ENCODE measurements around the gene IQCK. TPM values are rescaled to one million over a fixed set of nuclear protein-coding genes. Genes with fewer than 3 reads are reported as not detected.

The IQCK gene
- total RNA-seq, 1 experiment from 2014 or later = 15.3 TPM

- DNase-seq (ENCODE audit: low read depth) = no peak
Observed at GRCh38 chr16:19717314-19717713, 757 bp upstream of the IQCK start.

DNA sequence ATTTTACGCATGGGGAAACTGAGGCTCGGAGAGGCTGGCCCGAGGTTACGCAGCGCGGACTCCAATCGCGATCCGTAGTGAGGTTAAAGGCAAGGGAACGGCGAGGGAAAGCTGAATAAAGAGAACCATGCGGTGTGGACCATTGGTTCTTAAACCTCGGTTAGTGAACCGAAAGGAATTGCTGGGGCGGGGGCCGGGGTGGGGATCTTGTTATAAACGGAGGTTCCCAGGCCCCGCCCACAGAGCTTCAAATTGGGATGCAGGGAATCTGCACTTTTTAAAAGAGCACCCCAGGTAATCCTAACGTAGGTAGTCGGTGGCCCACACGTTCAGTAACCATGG, 524 bp downstream of the IQCK start:
- no peak for DNase-seq (ENCODE audit: low read depth)

DNA sequence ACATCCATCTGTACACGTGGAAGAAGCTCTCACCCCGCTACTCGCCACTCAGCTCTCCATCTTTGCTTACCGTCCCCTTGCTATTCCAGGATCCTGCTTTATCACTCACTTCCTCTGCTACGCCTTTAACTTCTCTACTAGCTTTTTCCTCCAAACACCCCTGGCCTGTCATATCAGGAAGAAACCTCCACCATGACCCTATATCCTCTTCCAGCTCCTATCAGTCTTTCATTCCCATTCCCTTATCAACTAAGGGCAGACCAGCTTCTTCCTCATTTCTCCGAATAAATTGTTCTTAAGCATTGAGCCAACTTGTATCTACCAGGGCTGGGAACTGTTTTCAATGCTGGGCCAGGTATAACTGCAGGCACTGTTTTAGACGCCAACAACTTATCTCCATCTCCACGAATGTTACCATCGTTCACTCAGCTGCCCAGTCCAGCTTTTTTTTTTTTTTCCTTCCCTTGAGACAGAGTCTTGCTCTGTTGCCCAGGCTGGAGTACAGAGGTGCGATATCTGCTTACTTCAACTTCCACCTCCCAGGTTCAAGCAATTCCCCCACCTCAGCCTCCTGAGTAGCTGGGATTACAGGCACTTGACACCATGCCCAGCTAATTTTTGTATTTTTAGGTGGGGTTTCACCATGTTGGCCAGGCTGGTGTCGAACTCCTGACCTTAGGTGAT, 4.3 kb downstream of the IQCK start:
- no peak for DNase-seq (ENCODE audit: low read depth)

- no peak for DNase-seq (ENCODE audit: low read depth)
Observed at GRCh38 chr16:19722981-19723380, 4.9 kb downstream of the IQCK start.

DNA sequence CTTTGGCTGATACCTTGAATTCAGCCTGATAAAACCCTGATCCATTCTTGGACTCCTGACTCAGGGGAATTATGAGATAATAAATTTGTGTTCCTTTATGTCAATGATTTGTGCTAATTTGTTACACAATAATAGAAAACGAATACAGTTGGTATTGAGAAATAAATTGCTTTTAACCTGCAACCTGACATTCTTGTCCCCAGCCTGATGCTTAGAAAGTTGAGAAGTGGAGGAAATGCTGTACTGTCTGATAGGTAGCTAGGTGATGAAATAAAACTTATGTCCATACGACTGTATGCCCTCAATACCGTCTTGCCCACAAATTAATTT, 10.5 kb downstream of the IQCK start:
- DNase-seq (ENCODE audit: low read depth) = no peak

GRCh38 chr16:19733551-19733950, 15.5 kb downstream of the IQCK start:
- no peak for DNase-seq (ENCODE audit: low read depth)

DNA sequence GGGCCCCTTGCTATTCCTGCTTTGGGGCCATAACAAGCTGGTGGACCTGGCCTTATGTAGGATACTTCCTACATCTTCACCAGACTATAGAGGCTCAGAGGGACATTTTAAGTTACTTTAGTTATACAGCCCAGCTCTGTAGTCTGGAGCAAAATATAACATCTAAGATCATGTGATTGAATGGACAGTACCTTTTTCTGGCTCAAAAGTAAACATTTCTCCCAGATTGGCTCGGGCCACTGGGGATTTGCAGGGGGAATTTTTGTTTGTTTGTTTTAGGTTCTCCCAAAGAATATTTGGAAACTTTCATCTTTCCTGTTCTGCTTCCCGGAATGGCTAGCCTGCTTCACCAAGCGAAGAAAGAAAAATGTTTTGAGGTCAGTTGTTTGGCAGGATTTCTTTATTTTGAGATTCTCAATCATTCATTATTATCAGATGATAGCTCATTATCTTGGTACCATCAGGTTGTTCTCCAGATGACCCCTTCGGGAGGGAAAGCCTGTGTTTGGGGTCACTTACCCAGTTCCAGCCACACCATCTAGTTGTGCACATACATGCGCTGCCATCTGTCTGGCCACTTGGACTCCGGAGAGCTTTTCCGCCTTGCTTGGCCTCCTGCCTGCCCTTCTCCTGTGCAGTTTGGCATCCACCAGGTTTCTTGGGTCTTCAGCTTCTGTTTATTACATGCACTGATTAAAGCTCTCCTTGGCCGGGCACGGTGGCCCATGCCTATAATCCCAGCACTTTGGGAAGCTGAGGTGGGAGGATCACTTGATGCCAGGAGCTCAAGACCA, 17.2 kb downstream of the IQCK start:
- no peak for DNase-seq (ENCODE audit: low read depth)

GRCh38 chr16:19737306-19738038, 19.4 kb downstream of the IQCK start:
- no peak for DNase-seq (ENCODE audit: low read depth)

DNA sequence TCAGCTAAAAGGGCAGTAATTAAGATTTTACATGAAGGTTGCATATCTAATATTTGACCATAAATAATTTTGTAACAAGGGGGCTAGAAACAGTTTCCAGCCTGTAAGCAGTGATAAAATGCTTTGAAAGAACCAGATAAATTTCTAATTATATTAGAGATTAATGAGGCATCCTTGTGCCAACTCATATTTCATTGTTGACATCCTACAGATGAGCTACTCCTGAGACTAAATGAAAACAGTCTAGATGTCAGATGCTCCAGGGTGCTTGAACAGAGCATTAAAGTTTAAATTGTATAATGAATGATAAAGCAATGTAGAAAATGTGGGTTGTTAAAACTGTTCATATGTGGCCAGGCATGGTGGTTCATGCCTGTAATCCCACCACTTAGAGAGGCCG, 23.3 kb downstream of the IQCK start:
- no peak for DNase-seq (ENCODE audit: low read depth)

DNA sequence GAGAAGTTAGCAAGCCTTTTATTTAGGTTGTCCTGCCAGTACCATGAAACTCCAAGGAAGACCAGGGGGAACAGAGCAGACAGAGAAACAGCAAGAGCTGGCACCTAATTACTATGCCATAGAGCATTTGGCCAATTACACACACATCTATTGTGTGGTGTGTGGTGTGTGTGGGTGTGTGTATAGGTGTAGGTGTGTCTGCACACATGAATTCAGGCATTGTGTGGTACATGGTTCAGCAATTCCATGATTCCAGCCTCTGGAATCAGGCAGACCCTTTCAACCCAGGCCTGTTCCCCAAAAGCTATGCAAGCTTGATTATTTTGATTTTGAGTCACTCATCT, 25.7 kb downstream of the IQCK start:
- no peak for DNase-seq (ENCODE audit: low read depth)

DNA sequence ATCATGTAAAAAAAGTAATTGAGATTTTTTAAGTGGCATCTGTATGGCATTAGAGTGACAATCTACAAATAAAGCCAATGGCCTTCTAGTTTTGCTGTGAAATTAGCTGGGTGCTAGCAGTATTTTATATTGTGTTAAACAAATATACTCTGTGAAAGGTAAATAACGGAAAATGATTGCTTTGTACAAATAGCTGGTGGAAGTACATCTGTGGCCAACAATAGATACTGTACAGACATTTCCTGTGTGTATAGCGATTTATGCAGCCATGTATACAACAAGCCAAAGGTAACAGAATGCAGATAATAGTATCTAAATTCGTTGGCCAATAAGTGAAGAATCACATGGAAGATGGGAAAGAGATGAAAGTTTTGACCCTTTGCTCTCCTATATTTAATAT, 26.6 kb downstream of the IQCK start:
- no peak for DNase-seq (ENCODE audit: low read depth)

DNA sequence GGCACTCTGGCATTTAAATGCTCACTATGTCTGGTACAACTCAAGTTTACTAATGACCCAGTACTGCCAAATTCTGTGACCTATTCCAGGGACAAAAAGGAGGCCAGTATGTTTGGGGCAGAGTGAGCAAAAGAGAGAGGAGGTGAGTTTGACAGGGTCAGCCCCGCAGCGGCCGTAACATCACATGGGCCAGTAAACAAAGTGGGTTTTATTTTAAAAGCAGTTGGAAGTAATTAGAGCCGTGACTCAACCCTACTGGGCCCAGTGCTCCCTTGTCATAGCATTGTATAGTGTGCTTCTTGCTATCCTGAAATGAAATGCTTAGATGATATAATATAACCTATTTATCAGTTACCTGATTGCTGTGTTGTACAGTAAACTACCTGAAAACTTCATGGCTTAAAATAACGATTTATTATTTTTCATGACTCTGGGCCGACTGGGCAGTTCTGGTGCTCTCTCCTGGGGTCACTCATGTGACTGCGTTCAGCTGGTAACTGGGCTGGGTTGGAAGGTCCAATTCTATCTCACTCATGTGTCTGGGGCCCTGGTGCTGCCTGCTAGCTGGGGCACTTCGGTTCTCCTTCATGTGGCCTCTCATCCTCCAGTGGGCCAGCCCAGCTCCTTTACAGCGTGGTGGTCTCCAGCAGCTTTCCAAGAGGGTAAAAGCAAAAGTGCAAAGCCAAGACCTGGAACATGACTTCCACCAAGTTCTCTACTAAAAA, 27.4 kb downstream of the IQCK start:
- peak; percentile 64 for DNase-seq (ENCODE audit: low read depth)

DNA sequence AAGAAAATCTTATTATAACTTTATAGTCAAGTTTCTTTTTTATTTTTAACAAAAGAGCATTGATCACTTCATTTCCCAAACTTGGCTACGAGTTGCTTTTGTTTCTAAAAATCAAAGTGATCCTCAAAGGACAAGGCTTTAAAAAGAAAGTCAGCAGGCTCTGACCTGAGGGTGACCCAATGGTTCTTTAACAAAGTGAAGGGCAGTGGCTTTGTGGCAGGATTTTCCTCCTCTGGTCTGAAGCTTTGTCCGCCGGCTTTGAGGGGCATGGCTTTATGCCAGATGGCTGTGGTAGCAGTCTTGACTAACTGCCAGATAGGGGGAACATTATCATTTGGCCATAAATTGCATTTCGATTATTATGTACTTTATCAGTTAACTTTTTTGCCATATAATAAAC, 28.5 kb downstream of the IQCK start:
- peak; percentile 34 for DNase-seq (ENCODE audit: low read depth)

- no peak for DNase-seq (ENCODE audit: low read depth)
Observed at GRCh38 chr16:19748389-19749168, 30.5 kb downstream of the IQCK start.

- DNase-seq (ENCODE audit: low read depth) = no peak
Observed at GRCh38 chr16:19749571-19750080, 31.6 kb downstream of the IQCK start.

DNA sequence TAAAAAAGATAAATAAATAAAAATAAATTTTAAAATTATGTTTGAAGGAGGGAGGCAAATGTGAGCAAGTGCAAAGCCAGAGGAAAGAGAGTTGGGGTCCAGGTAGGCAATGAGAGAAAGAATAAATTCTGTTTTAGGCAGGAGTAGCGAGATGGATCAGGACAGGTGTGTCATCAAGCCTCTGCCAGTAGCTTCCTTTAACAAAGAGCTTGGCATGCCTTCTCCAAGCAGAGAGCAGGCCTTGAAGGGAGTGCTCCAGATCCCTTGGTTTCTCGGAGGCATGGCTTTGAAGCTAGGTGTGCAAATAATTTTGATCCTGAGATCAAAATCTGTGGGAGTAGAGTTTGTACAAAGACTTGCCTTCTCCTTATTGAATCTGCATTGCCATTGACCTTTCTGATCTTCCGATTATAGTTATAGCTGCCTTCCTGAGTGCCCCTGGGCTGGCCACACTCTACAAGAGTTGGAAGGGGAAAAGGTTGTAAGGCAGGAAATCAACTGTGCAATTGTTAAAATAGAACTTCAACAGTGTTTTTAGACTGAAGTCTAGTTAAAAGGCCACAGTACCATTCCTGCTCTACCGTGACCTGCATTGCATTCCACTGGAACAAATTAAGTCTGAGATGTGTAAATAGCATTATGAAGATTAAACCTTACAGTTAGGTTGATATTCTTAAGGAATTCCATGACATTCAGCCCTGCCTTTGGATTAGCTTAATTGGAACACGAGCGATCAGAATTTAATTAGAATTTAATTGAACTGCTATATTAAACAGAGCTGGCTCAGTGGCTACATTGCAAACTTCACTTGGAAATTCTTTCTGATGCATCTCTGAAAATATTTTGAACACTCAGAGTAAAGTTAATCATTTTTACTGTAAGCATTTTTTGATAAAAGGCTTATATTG, 33.7 kb downstream of the IQCK start:
- no peak for DNase-seq (ENCODE audit: low read depth)

DNA sequence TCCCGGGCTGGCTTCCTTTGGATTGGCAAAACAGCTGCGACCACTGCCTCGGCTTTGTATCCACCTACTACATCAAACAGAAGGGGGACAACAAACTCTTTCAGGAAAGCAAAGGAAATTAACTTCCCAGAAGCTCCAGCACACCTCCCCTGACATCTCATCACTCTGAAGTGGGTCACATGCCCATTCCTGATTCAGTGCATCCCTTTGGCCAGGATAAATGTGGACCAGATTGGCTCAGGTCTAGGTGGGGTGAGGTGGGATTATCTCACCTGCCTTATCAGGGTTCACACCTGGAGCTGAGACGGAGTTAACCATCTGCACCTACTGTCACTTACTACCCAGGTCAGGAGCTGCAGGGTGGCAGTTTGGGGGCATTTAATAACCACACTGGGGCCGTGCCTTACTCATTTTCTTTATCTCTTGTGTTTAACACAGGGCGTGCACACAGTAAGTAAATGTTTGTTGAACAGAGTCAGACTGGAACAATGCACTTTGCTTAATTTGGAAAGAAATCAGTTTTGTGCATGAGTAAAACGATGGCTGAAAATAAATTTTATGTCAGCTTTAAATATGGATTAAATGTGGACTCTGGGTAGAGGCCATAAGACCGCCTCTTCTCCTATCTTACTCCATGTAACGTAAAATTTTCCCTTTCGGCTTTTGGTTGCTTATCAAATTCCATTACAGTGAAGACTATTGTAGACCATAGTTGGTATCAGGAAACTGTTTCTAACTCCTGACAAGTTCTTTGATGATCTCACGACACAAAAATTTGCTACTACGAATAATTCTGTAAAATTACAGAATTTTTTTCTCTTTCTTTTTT, 36.0 kb downstream of the IQCK start:
- DNase-seq (ENCODE audit: low read depth) = no peak

- no peak for DNase-seq (ENCODE audit: low read depth)
Observed at GRCh38 chr16:19754644-19755036, 36.6 kb downstream of the IQCK start.

DNA sequence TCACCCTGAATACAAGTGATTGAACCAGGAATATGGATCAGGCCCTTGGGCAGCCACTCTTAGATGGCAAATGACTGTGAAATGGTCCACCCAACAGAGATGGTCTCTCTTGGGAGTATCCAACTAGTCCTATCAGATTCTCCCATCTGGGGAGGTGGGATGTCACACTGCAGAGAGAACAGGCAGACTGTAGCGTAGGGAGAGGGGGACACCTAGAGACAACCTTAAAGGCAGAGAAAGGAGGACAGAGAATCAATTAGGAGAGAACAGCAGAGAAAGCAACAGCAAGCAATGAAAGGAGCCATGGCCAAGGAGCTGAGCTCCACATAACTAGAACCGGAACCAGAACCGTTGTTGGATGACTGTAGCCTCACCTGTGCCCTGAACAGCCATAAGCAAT, 37.2 kb downstream of the IQCK start:
- DNase-seq (ENCODE audit: low read depth) = no peak

DNA sequence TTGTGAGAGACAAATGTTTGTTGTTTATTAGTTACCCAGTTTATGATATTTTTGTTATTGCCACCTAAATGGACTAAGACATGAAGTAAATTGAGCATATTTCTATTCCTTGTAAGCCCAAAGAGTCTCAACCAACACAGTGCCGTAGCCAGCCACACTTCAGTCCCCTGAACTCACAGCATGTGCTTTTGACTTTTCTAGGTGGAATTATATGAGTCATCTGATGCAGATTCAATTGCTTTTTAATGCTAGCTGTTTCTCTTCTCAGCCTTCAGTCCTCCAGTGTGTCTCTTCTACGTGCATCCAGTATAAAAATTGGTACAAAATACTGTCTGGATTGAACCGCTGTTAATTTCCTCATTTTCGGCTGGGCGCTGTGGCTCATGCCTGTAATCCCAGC, 39.0 kb downstream of the IQCK start:
- DNase-seq (ENCODE audit: low read depth) = no peak

Data from RPMI7951 (cell line).